ENCODE data around the gene ETV5.

ETV5 gene

GRCh38 chr3:186121968-186122367 is 13.1 kb upstream of the ETV5 start:
- no peak for DNase-seq

DNA sequence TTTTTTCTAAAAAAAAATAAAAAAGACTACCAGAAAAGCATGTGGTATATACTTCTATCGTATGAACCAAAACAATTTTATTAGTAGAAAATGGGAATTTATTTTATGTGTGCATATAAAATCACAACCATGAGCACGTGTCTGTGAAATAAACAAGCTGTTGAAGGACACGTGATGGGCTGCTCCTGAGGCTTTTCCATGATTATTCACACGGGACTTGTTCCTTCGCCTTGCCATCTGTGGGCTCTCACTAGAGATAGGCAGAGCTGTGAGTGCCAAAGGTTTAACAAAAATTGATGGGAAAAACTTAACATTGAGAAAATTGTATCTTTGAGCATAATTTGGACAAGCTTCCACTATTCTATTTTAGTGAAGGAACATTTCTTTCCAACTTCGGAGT is 12.4 kb upstream of the ETV5 start:
- no peak for DNase-seq

- no peak for DNase-seq
Measured at GRCh38 chr3:186119499-186119898, 10.6 kb upstream of the ETV5 start.

- DNase-seq = no peak
Measured at GRCh38 chr3:186118692-186119091, 9.8 kb upstream of the ETV5 start.

GRCh38 chr3:186117521-186118134 is 8.7 kb upstream of the ETV5 start:
- no peak for DNase-seq

DNA sequence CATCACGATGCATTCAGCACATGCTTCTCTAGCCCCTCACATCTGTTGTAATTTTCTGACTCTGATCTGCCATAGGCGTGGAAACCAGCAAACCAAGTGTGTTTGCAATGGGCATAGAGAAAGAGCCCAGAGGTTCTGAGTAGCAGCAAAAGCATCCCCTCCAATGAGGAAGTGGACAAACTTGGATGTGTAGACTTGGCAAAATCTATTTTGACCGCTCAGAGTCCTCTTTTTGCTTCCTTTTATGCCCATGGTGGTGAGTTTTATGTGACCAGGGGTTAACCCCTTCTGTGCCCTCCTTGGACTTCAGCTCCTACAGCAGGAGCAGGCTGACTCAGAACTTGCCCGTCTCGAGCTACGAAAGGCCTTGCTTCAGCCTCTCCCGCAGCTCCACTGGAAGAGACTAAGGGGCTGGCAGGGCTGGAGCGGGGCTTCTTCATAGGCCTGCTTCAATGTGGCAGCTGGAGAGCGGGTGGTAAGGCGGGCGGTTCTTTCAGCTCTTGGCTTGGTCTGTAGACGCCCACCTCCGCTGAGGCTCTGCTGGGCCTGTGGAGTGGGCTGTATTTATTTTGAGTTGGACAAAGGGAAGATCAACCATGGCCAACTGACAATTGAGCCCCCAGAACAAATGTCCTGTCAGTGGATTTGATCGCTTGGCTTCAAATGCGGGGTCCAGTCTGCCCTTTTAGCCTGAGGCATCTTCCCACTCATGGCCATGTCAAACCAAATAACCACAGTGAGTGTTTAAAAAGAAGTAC is 6.5 kb upstream of the ETV5 start:
- DNase-seq = no peak

- no peak for DNase-seq
Measured at GRCh38 chr3:186110975-186111974, 2.4 kb upstream of the ETV5 start.

DNA sequence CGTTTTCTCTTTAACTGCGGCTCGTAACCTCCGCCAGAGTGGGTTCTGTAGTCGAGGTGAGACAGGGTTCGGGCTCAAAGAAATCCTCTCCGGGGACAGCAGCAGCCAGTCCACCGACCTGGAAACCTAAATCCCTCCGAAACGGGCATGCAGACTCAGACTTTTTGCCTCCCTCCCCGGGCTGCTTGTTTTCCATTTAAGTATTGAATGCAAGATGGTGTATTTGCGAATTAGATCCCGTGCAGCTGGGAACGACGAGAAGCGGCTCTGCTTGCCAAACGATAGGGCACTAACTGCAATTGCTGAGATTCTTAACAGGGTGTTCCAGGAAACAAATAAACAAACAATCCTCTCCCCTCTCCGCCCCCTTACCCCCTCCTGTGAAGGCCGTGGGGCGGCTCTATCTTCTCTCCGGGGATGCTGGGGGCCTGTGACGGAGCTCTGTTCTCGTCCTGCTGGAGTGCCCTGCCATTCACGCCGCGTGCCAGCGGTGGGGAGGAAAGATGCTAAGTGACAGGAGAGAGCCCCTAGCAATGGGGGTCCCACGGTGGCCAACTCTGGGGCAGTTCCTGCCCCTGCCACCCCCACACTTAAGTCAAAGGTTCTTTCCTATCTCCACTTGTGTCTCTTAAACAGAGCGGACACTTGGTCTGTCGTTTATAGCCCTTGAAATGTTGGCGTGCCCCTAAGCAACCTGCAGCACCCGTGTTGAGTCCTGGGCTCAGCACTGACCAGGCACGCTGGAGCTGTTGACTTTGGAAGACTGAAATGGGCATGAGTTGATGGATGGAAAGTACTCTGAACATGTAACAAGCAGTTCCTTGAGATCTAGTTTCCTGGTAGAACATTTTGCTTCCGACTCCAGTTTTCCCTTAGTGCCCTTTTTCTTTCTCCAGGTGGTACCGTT is 1.3 kb upstream of the ETV5 start:
- DNase-seq = no peak

- DNase-seq = peak; percentile 18
Measured at GRCh38 chr3:186108106-186108940, 566 bp downstream of the ETV5 start.

- DNase-seq = peak; percentile 64
Measured at GRCh38 chr3:186107215-186108105, 1.4 kb downstream of the ETV5 start.

- DNase-seq = no peak
Measured at GRCh38 chr3:186105543-186105942, 3.3 kb downstream of the ETV5 start.

DNA sequence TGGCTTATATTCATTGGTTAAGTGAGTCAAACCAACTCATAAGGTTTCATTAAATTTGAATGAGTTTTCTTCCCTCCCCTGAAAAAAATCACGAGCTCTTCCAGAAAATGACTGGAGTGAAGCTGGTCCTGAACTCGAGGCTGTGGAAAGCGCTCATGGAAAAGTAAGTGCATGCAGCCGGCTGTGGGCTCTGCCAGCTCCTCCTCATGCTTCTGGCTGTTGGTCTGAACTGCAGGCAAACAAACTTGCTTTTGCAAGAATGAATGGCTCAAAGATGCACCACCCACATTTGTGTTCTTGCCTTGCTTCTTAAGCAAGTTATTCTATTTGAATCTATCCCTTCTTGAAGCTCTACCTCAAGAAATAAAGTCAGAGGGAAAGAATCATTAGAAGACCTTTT is 6.2 kb downstream of the ETV5 start:
- DNase-seq = no peak

GRCh38 chr3:186100398-186100797 is 8.5 kb downstream of the ETV5 start:
- no peak for DNase-seq

- DNase-seq = peak; percentile 95
Measured at GRCh38 chr3:186099178-186099577, 9.7 kb downstream of the ETV5 start.

DNA sequence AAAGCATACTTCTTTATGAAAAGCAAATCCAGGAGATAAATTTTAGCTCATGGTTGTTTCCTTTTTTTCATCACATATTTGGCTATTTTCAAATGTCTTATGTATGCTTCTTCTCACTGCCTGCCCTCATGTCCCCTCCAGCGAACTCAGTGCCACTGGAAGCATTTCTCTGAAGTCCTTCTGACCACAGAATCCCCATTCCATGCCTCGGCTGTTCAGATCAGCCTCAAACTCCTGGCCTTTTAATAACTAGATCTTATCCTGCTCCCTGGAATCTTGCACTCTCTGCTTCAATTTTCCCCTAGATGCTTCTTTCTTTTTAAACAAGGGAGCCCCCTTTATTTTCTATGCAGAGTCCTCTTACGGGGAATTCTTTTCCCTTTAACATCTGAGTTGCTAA is 10.1 kb downstream of the ETV5 start:
- no peak for DNase-seq

GRCh38 chr3:186097663-186098451 is 11.0 kb downstream of the ETV5 start:
- DNase-seq = peak; percentile 93

GRCh38 chr3:186097317-186097662 is 11.6 kb downstream of the ETV5 start:
- DNase-seq = no peak

- no peak for DNase-seq
Measured at GRCh38 chr3:186096290-186096689, 12.6 kb downstream of the ETV5 start.

GRCh38 chr3:186095561-186096081 is 13.3 kb downstream of the ETV5 start:
- no peak for DNase-seq

All from NCI-H2171 (cell line).